ENCODE data around the gene FAM117B.

Gene FAM117B

GRCh38 chr2:202632682-202633290, 2.0 kb upstream of the FAM117B start:
- Histone ChIP-seq H3K4me3 (ENCODE audit: low read depth, low read length) (no peak overlapping the region), H3K27me3 (ENCODE audit: insufficient read depth, low read depth, severe bottlenecking) (no peaks in the 10 kb centered on the region), H3K36me3 (no peaks in the 10 kb centered on the region; the same call in 1 of the 2 replicates), H3K9me3 (ENCODE audit: severe bottlenecking) (no peaks in the 10 kb centered on the region), H3K27ac (no peak overlapping the region)
- no peak for TF ChIP-seq CTCF (IDR thresholded peaks at IDR 0.05; ENCODE audit: low read depth, low read length)
- DNase-seq, result no peak

GRCh38 chr2:202633470-202633869, 1.3 kb upstream of the FAM117B start:
- DNase-seq, result no peak
- Histone ChIP-seq H3K9me3 (ENCODE audit: severe bottlenecking) (no peaks in the 10 kb centered on the region), H3K27ac (no peak overlapping the region), H3K36me3 (no peaks in the 10 kb centered on the region; the same call in 1 of the 2 replicates), H3K27me3 (ENCODE audit: insufficient read depth, low read depth, severe bottlenecking) (no peaks in the 10 kb centered on the region), H3K4me3 (ENCODE audit: low read depth, low read length) (no peak overlapping the region)
- no peak for TF ChIP-seq CTCF (IDR thresholded peaks at IDR 0.05; ENCODE audit: low read depth, low read length)

GRCh38 chr2:202635428-202636212, 851 bp downstream of the FAM117B start:
- Histone ChIP-seq H3K9me3 (ENCODE audit: severe bottlenecking) (no peaks in the 10 kb centered on the region), H3K27me3 (ENCODE audit: insufficient read depth, low read depth, severe bottlenecking) (no peaks in the 10 kb centered on the region), H3K4me3 (ENCODE audit: low read depth, low read length) (peak overlapping the region; percentile 96), H3K36me3 (no peaks in the 10 kb centered on the region; the same call in 1 of the 2 replicates), H3K27ac (peak overlapping the region; percentile 95)
- peak; percentile 87 for DNase-seq
- TF ChIP-seq CTCF (IDR thresholded peaks at IDR 0.05; ENCODE audit: low read depth, low read length), result no peak

- no peaks in the 10 kb centered on the region for H3K9me3 ChIP-seq (ENCODE audit: severe bottlenecking)
- no peak for TF ChIP-seq CTCF (IDR thresholded peaks at IDR 0.05; ENCODE audit: low read depth, low read length)
- H3K27ac ChIP-seq, result peak overlapping the region; percentile 39
- H3K36me3 ChIP-seq, result no peaks in the 10 kb centered on the region; the same call in 1 of the 2 replicates
- H3K27me3 ChIP-seq (ENCODE audit: insufficient read depth, low read depth, severe bottlenecking), result no peaks in the 10 kb centered on the region
- DNase-seq, result no peak
- H3K4me3 ChIP-seq (ENCODE audit: low read depth, low read length), result peak overlapping the region; percentile 46
These were observed 1.4 kb downstream of the FAM117B start for GRCh38 chr2:202636213-202636513.

GRCh38 chr2:202638721-202639120, 4.0 kb downstream of the FAM117B start:
- H3K27me3 ChIP-seq (ENCODE audit: insufficient read depth, low read depth, severe bottlenecking), result no peaks in the 10 kb centered on the region
- H3K9me3 ChIP-seq (ENCODE audit: severe bottlenecking), result no peaks in the 10 kb centered on the region
- no peaks in the 10 kb centered on the region; the same call in 1 of the 2 replicates for H3K36me3 ChIP-seq
- no peak overlapping the region for H3K27ac ChIP-seq
- no peak overlapping the region for H3K4me3 ChIP-seq (ENCODE audit: low read depth, low read length)
- TF ChIP-seq CTCF (IDR thresholded peaks at IDR 0.05; ENCODE audit: low read depth, low read length), result no peak
- no peak for DNase-seq
